GM12891 (cell line): ENCODE measurements around the gene TNFAIP8.

Experiments
- PAX5 ChIP-seq: IDR thresholded peaks from 2 replicates; pipeline ENCODE4 v1.6.1; 2011; ENCODE audit warnings: low read length, moderate library complexity, mild to moderate bottlenecking; ENCODE audit not compliant: insufficient read depth, severe bottlenecking
- POLR2A ChIP-seq: IDR thresholded peaks from 2 replicates; pipeline ENCODE4 v1.6.1; 2011; ENCODE audit warnings: low read depth, low read length, control low read depth
- POLR2AphosphoS5 ChIP-seq: IDR thresholded peaks from 2 replicates; pipeline ENCODE4 v1.6.1; 2011; ENCODE audit warnings: low read depth, low read length, control low read depth
- POU2F2 ChIP-seq: IDR thresholded peaks from 2 replicates; pipeline ENCODE4 v1.6.1; 2011; ENCODE audit warnings: low read depth, mild to moderate bottlenecking, control low read depth, low read length, moderate library complexity
- SPI1 ChIP-seq: IDR thresholded peaks from 2 replicates; pipeline ENCODE4 v1.6.1; 2011; ENCODE audit warnings: low read depth, low read length, control low read depth
- TAF1 ChIP-seq: IDR thresholded peaks from 2 replicates; pipeline ENCODE4 v1.6.1; 2011; ENCODE audit warnings: low read depth, low read length, control low read depth

- TF ChIP-seq POLR2A, result no peak
- TF ChIP-seq PAX5, result no peak
- TF ChIP-seq POLR2AphosphoS5, result no peak
- no peak for TF ChIP-seq TAF1
- no peak for TF ChIP-seq SPI1
- TF ChIP-seq POU2F2, result no peak
Observed at GRCh38 chr5:119313197-119313596, 42.6 kb upstream of the TNFAIP8 start.
